Cardiac muscle cell (in vitro differentiated cells and primary cell): Measurements from ENCODE around the gene LPP. TPM values are rescaled to one million over a fixed set of nuclear protein-coding genes. Genes with fewer than 3 reads are reported as not detected.

Experiments used
- DNase-seq, 2 donors: peaks; one replicate each; pipeline versions ENCODE4 v3.0.0 to v3.0.0-alpha.2; 2010 to 2017; ENCODE audit warnings: low read depth in 1 of 2, low spot score in 1 of 2
- H3K27ac ChIP-seq: fragments of 200-600 bp; sonication (generic); 2 replicates; pipeline ENCODE4 v1.5.1; 2016
- H3K27me3 ChIP-seq: fragments of 200-600 bp; sonication (generic); 2 replicates; pipeline ENCODE4 v1.6.0; 2016; ENCODE audit warnings: control low read depth
- H3K36me3 ChIP-seq: fragments of 200-600 bp; sonication (generic); 2 replicates; pipeline ENCODE4 v1.5.1; 2016; ENCODE audit warnings: control low read depth
- H3K4me1 ChIP-seq: fragments of 200-600 bp; sonication (generic); 2 replicates; pipeline ENCODE4 v1.8.1; 2017; ENCODE audit warnings: low read depth, mild to moderate bottlenecking, mixed run types
- H3K4me3 ChIP-seq: fragments of 200-600 bp; sonication (generic); 2 replicates; pipeline ENCODE4 v1.5.1; 2016; ENCODE audit warnings: mild to moderate bottlenecking
- H3K9me3 ChIP-seq: fragments of 200-600 bp; sonication (generic); 2 replicates; pipeline ENCODE4 v1.5.1; 2017; ENCODE audit warnings: low read depth, mild to moderate bottlenecking, control low read depth
- CTCF ChIP-seq: IDR thresholded peaks from 2 replicates; pipeline ENCODE4 v1.5.1; 2012; ENCODE audit warnings: low read depth, mild to moderate bottlenecking, low read length
- polyA plus RNA-seq: library from polyadenylated mRNA; unstranded; fragments of >200 nt; fragmentation: Nextera tagmentation; extraction: Ambion mirVana; gene quantifications from 2 replicates; pipeline ENCODE4 v1.2.1, GENCODE V29; 2016
- total RNA-seq: library from RNA; depleted of rRNA; stranded (reverse); fragments of >200 nt; gene quantifications from 2 replicates; pipeline ENCODE4 v1.2.3, GENCODE V29; 2016

Gene LPP
- total and polyA plus RNA-seq, 2 experiments from 2014 or later = 21.4 to 45.2 TPM

- TF ChIP-seq CTCF = no peak
- Histone ChIP-seq H3K4me3 (no peak overlapping the region), H3K27me3 (no peaks in the 10 kb centered on the region), H3K27ac (no peak overlapping the region), H3K9me3 (no peaks in the 10 kb centered on the region), H3K36me3 (no peaks in the 10 kb centered on the region), H3K4me1 (peaks cover 8% of the 10 kb centered on the region)
- no peak for DNase-seq
Observed at GRCh38 chr3:188671971-188672370, 518.0 kb downstream of the LPP start.

GRCh38 chr3:188672840-188673239 lies 518.9 kb downstream of the LPP start:
- Histone ChIP-seq H3K36me3 (no peaks in the 10 kb centered on the region), H3K4me3 (no peak overlapping the region), H3K27ac (no peak overlapping the region), H3K4me1 (peaks cover 8% of the 10 kb centered on the region), H3K27me3 (no peaks in the 10 kb centered on the region), H3K9me3 (no peaks in the 10 kb centered on the region)
- no peak for TF ChIP-seq CTCF
- DNase-seq = no peak

- Histone ChIP-seq H3K36me3 (no peaks in the 10 kb centered on the region), H3K4me3 (no peak overlapping the region), H3K9me3 (no peaks in the 10 kb centered on the region), H3K4me1 (peaks cover 8% of the 10 kb centered on the region), H3K27me3 (no peaks in the 10 kb centered on the region), H3K27ac (no peak overlapping the region)
- TF ChIP-seq CTCF = no peak
- DNase-seq = peak in 1 of 2 donors; percentile 92
Observed at GRCh38 chr3:188673646-188674186, 519.8 kb downstream of the LPP start.

GRCh38 chr3:188674595-188674994 lies 520.6 kb downstream of the LPP start:
- Histone ChIP-seq H3K36me3 (no peaks in the 10 kb centered on the region), H3K4me1 (peaks cover 8% of the 10 kb centered on the region), H3K4me3 (no peak overlapping the region), H3K9me3 (no peaks in the 10 kb centered on the region), H3K27ac (no peak overlapping the region), H3K27me3 (no peaks in the 10 kb centered on the region)
- no peak for TF ChIP-seq CTCF
- no peak for DNase-seq

GRCh38 chr3:188677344-188677743 lies 523.4 kb downstream of the LPP start:
- H3K27ac ChIP-seq = no peak overlapping the region
- no peaks in the 10 kb centered on the region for H3K27me3 ChIP-seq
- DNase-seq = no peak
- H3K9me3 ChIP-seq = no peaks in the 10 kb centered on the region
- peaks cover 7% of the 10 kb centered on the region for H3K4me1 ChIP-seq
- TF ChIP-seq CTCF = no peak
- H3K4me3 ChIP-seq = no peak overlapping the region
- no peaks in the 10 kb centered on the region for H3K36me3 ChIP-seq
